Astrocyte (in vitro differentiated cells and primary cell): Measurements from ENCODE around the gene GNAS-AS1. TPM values are rescaled to one million over a fixed set of nuclear protein-coding genes. Genes with fewer than 3 reads are reported as not detected.

Experiments used
- DNase-seq: peaks from one replicate; pipeline ENCODE4 v3.0.0-alpha.2; 2010; ENCODE audit warnings: low read depth
- FAIRE-seq: peaks from 2 replicates; lab custom pipeline; 2011; peaks lifted over from hg19 to GRCh38; lab: Jason Lieb, UNC
- H2AFZ ChIP-seq: 2 replicates; pipeline ENCODE4 v1.6.0; 2012; ENCODE audit warnings: low read depth, low read length, inconsistent platforms
- H3K27ac ChIP-seq: 2 replicates; pipeline ENCODE4 v1.5.1; 2011; ENCODE audit warnings: low read depth, low read length, inconsistent platforms
- H3K27me3 ChIP-seq: 2 replicates; pipeline ENCODE4 v1.6.0; 2011; ENCODE audit warnings: low read length, inconsistent platforms; ENCODE audit not compliant: insufficient read depth
- H3K36me3 ChIP-seq: 2 replicates; pipeline ENCODE4 v1.5.1; 2011; ENCODE audit warnings: low read length, inconsistent platforms; ENCODE audit not compliant: insufficient read depth
- H3K4me1 ChIP-seq: 2 replicates; pipeline ENCODE4 v1.5.1; 2011; ENCODE audit warnings: low read length, inconsistent platforms; ENCODE audit not compliant: insufficient read depth
- H3K4me2 ChIP-seq: 2 replicates; pipeline ENCODE4 v1.6.0; 2012; ENCODE audit warnings: low read length, inconsistent platforms
- H3K4me3 ChIP-seq: 2 replicates; pipeline ENCODE4 v1.5.1; 2011; ENCODE audit warnings: low read depth, mild to moderate bottlenecking, low read length, inconsistent platforms; ENCODE audit not compliant: insufficient read depth
- H3K79me2 ChIP-seq: 2 replicates; pipeline ENCODE4 v1.6.0; 2012; ENCODE audit warnings: mild to moderate bottlenecking, low read length, inconsistent platforms; ENCODE audit not compliant: insufficient read depth
- H3K9ac ChIP-seq: 2 replicates; pipeline ENCODE4 v1.6.0; 2012; ENCODE audit warnings: mild to moderate bottlenecking, low read length, inconsistent platforms
- H3K9me3 ChIP-seq: 2 replicates; pipeline ENCODE4 v1.5.1; 2012; ENCODE audit warnings: low read depth, mild to moderate bottlenecking, low read length, inconsistent platforms; ENCODE audit not compliant: insufficient read depth
- H4K20me1 ChIP-seq: 2 replicates; pipeline ENCODE4 v1.6.0; 2012; ENCODE audit warnings: low read length, inconsistent platforms; ENCODE audit not compliant: insufficient read depth
- H3K27ac Mint-ChIP-seq: one replicate; pipeline ENCODE4 v1.8.0; 2021; ENCODE audit warnings: mild to moderate bottlenecking, mixed read lengths; ENCODE audit not compliant: unreplicated experiment
- H3K27me3 Mint-ChIP-seq: one replicate; pipeline ENCODE4 v1.8.0; 2021; ENCODE audit warnings: low read depth, mixed read lengths; ENCODE audit not compliant: unreplicated experiment
- H3K36me3 Mint-ChIP-seq: one replicate; pipeline ENCODE4 v1.8.0; 2021; ENCODE audit warnings: low read depth, mixed read lengths; ENCODE audit not compliant: unreplicated experiment
- H3K4me1 Mint-ChIP-seq: one replicate; pipeline ENCODE4 v1.8.0; 2021; ENCODE audit warnings: low read depth, mixed read lengths; ENCODE audit not compliant: unreplicated experiment
- H3K4me3 Mint-ChIP-seq: one replicate; pipeline ENCODE4 v1.8.0; 2021; ENCODE audit warnings: mild to moderate bottlenecking, moderate library complexity, mixed read lengths; ENCODE audit not compliant: unreplicated experiment
- H3K9me3 Mint-ChIP-seq: one replicate; pipeline ENCODE4 v1.8.0; 2021; ENCODE audit warnings: mild to moderate bottlenecking, mixed read lengths; ENCODE audit not compliant: unreplicated experiment
- CTCF ChIP-seq: IDR thresholded peaks from 2 replicates; pipeline ENCODE4 v1.5.1; 2011; ENCODE audit warnings: low read depth, mild to moderate bottlenecking, inconsistent platforms, low read length, moderate library complexity; ENCODE audit not compliant: insufficient read depth
- EZH2 ChIP-seq: IDR thresholded peaks from 2 replicates; pipeline ENCODE4 v1.6.1; 2012; ENCODE audit warnings: mild to moderate bottlenecking, low read length, inconsistent platforms; ENCODE audit not compliant: insufficient read depth
- total RNA-seq: library from RNA; stranded (reverse); gene quantifications from 2 replicates; pipeline ENCODE4 v1.2.1, GENCODE V29; 2021

Gene GNAS-AS1
- total RNA-seq, 1 donor from 2014 or later = 3.8 TPM

DNA sequence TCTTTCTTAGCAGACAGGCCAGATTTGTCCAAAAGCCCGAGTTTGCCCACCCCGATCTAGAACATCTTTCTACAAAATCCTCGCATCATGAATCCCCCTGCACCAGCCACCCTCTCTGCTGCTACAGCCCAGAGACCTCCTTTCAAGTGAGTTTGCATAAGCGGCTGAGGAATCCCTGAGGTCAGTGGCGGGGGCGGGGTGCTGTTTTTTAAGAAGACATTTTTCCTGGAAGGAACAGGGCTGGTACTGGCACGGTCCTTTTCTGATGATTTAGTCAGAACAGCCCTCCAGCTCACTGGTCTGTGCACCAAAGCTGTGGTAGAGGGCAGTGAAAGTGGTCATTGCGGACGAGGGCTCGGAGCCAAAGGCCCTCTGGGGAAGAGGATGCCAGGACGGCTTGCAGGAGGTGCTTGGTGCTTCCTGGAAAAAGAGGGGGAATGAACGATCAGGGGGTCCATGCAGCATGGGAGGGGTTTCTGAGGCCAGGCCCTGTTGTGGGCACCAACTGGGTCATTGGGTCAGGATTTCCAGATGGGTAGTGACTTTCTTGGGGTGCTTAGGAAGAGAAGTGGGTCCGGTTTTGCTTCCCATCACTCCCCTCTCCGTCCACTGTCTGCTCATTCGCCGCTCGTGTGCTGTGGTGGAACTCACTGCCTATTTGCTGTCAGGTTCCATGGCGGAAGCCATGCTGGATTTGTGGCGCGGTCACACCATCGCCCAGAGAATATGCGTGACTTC lies 50.4 kb downstream of the GNAS-AS1 start:
- Histone ChIP-seq H3K9me3 (no peaks in the 10 kb centered on the region), H3K4me3 (no peak overlapping the region), H3K79me2 (no peaks in the 10 kb centered on the region), H3K27ac (no peak overlapping the region), H3K4me1 (no peaks in the 10 kb centered on the region), H3K4me2 (no peak overlapping the region), H3K9ac (no peak overlapping the region), H3K36me3 (no peaks in the 10 kb centered on the region), H4K20me1 (no peaks in the 10 kb centered on the region), H2AFZ (no peak overlapping the region), H3K27me3 (peaks cover 17% of the 10 kb centered on the region)
- Mint-ChIP-seq H3K36me3 (no peaks in the 10 kb centered on the region), H3K27ac (no peak overlapping the region), H3K27me3 (peaks cover 49% of the 10 kb centered on the region), H3K4me1 (peaks cover 7% of the 10 kb centered on the region), H3K4me3 (no peak overlapping the region), H3K9me3 (no peaks in the 10 kb centered on the region)
- TF ChIP-seq CTCF = no peak
- TF ChIP-seq EZH2 = no peak
- DNase-seq (no peak), FAIRE-seq (no peak)

DNA sequence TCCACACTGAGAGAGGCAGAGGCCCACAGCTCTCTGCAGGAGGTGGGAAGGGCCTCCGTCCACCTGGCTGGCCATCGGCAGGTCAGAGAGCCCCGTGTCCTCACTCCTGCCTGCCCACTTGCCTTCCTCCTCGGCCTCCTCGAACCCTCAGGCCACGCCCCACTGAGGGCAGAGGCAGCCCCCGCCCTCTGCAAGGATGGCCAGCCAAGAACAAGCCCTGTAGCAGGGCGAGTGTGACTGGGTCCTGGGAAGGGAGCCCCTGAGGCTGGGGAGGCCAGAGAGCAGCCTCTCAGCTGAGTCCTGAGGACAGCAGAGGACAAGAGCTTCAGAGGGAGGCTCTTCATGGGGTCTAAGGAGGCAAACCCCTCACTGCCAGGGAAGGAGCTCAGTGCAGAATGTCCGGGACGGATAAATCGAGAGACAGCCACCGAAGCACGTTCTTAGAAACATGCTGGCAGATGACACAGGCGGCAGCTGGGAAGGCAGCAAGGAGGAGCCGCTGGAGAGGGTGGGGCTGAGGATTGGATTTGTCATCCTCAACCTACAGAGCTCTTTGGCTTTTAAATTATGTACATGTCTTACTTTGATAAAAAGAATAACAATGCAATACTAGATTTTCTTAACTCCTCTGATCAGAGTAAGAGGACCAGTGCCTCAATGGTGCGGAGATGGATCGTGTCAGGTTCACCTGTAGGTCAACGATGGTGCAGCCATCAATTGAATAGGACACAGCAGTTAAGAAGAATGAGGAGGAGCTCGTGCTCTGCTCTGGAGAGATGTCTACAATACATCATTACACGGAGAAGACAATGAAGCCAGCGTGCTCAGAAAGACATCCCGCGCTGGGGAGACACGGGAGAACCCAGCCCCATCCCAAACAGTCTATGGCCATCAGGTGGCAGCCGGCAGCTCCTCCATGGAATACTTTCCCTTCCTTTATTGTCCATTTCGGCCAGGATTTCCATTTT lies 53.0 kb downstream of the GNAS-AS1 start:
- peaks cover 58% of the 10 kb centered on the region for H3K27me3 Mint-ChIP-seq
- H3K4me1 Mint-ChIP-seq = peaks cover 5% of the 10 kb centered on the region
- no peak for TF ChIP-seq CTCF
- no peak for TF ChIP-seq EZH2
- Histone ChIP-seq H3K9me3 (no peaks in the 10 kb centered on the region), H4K20me1 (no peaks in the 10 kb centered on the region), H3K9ac (no peak overlapping the region), H3K4me1 (no peaks in the 10 kb centered on the region), H3K27ac (no peak overlapping the region), H3K79me2 (no peaks in the 10 kb centered on the region), H3K36me3 (no peaks in the 10 kb centered on the region), H3K27me3 (peaks cover 13% of the 10 kb centered on the region), H3K4me2 (no peak overlapping the region), H2AFZ (no peak overlapping the region), H3K4me3 (no peak overlapping the region)
- no peak for DNase-seq
- H3K27ac Mint-ChIP-seq = no peak overlapping the region
- FAIRE-seq = no peak
- H3K36me3 Mint-ChIP-seq = no peaks in the 10 kb centered on the region
- no peak overlapping the region for H3K4me3 Mint-ChIP-seq
- no peaks in the 10 kb centered on the region for H3K9me3 Mint-ChIP-seq
